HG03432 (cell line): ENCODE data around the gene HP.
A peak's percentile ranks its signal among the peaks of the same experiment; 100 is the strongest.
"Not testable (repeated sequence)": the region's sequence is repeated elsewhere in the genome, so short reads cannot be mapped to it uniquely, and the experiment has no call there.

ENCODE experiments used
- ATAC-seq: cut with Tn5 transposase; IDR thresholded peaks from one replicate; pipeline ENCODE4 v1.9.1; 2021; ENCODE audit warnings: mild to moderate bottlenecking, moderate library complexity; ENCODE audit not compliant: unreplicated experiment

Gene HP

GRCh38 chr16:72054254-72054847, at the start of gene HP:
Gene HP (plus strand): TSS chr16:72054505. CDS start chr16:72054653, 148 bp downstream.
- ATAC-seq, result not testable (repeated sequence)

DNA sequence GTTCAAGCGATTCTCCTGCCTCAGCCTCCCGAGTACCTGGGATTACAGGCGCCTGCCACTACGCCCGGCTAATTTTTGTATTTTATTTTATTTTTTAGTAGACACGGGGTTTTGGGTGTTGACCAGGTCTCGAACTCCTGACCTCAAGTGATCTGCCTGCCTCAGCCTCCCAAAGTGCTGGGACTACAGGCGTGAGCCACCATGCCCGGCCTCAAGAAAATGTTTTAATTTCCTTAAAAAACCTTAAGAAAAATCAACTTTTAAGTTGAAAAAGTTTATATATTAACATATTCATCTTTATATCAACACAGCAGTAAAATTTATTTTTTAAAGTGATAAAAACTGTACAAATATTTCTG, 46.3 kb upstream of the HP start:
- not testable (repeated sequence) for ATAC-seq

DNA sequence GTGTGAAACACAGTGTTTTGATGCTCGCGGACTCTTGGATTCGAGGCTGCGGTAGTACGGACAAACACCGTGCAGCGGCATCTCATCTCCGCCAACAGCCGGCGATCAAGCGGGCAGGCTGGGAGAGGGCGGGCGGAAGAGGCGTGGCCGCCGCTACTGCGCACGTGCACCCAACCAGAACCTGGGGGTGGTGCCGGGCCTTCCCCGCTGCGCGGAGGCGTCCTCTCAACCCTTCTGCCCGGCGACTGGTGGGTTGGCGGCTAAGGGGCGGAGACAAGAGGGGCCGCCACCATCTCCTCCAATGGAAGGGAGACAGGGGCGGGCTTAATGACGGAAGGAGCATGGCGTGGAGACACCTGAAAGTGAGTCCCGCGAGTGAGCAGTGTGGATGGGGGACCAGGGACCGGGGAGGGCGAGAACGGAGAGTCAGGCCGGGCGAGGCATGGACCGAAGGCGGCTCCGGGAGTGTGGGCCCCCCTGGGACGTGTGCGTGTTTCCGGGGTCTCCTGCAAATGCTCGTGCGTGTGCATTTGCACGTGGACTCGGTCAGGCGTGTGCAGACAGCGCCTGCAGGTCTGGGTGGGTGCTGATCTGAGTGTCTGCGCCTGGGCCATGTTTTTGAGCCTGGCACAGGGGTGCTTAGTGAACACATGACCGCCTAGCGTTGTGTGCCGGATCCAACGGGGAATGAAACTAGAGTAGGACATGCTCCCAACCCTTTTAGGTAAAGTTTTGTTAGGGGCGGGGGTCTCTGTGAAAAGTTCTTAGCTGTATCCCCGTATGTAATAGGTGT, 45.7 kb upstream of the HP start, which contains the start of gene DHODH:
DHODH (plus strand) TSS at position 321 of the 793 bp plus-strand sequence; CDS start at position 342, 21 bp downstream.
- peak; percentile 99 for ATAC-seq

- no peak for ATAC-seq
Measured at GRCh38 chr16:72009779-72010178, 44.5 kb upstream of the HP start.

DNA sequence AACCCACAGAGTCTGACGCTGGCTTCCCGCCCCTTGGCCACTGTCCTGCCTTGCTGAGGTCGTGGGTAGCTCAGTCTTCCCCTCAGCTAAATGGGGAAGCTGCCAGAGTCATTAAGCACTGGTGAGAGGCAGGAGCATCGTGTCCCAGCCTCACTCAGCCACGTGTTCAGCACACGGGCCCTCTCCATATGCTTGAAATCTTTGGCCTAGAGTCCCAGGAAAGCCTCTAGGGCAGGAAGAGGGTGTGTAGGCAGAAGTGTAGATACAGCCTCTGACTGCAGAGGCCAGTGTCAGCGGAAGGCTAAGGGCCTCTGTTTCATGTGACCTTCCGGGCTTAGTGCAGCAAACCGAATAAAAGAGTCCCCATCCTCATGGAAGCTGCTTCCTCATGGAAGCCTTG, 41.7 kb upstream of the HP start:
- ATAC-seq, result no peak

DNA sequence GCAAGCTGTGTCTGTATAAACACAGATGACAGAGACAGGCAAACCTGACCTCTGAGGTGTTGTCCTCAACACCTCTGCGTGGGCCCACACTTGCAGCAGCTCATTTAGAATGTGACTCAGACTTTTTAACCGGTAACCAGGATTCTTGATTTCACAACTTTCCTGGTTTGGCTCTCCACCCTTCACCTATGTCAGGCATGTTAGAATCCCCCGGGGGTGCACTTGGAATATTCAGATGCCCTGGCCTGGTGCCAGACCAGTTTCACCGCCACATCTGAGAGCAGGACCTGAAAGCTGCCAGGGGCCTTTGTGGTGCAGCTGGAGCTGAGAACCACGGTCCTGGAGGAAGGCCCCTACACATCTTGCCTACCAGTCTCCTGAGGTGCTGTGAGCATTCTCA, 40.9 kb upstream of the HP start:
- no peak for ATAC-seq

- ATAC-seq, result no peak
Measured at GRCh38 chr16:72013888-72014581, 40.3 kb upstream of the HP start.

DNA sequence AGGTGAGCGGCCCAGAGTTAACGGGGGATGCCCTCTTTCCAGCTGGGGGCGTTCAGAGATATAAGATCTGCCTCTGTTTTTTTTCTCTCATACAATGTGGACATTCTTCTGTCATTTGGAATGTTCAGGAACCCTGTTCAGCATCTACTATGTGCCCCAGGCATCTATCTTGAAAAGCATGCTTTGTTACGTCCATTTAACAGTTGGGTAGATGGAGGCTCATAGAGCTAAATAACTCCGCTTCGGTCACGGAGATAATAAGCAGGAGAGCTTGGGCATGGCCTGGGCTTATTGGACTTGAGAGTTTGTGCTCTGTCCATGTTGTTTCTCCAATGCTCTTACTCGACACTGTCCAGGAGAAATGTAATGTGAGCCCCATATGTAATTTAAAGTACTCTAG, 39.6 kb upstream of the HP start:
- no peak for ATAC-seq

DNA sequence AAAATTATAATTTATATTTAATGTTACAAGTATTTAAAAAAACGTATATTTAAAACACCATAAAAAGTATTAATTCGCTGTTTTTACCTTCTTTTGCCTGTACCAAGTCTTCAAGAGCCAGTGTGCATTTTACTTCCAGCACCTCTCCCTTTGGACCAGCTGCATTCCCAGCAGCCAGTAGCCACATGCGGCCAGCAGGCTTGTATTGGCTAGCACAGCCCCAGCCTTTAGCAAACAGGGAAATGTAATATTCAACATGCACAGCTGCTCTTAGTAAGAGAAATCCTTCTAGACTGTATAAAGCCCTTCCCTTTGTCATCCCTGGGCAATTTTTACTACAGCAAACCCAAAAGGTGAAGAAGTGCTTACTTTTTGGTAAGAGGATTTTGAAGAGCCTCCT, 39.2 kb upstream of the HP start:
- ATAC-seq, result no peak

DNA sequence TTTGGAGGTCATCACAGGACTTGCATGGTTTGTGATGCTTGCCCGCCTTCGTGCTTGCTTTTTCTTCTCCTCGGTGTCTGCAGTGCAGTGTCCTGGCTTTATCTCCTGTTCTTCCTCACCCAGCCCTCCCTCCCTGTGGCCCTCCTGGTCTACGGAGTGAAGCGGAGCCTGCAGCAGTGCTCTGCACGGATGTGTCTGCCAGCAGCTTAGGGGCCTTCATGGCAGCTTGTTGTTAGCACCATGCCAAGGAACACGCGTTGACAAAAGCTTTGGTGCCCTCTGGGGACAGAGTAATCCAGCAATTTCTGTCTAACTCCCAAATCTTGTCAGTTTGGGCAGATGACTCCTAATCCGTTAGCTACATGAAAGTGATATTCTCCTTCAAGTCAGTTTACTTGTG, 35.8 kb upstream of the HP start:
- no peak for ATAC-seq

GRCh38 chr16:72021043-72021442, 33.3 kb upstream of the HP start:
- ATAC-seq, result no peak

GRCh38 chr16:72022127-72022526, 32.2 kb upstream of the HP start:
- ATAC-seq, result no peak

- ATAC-seq, result no peak
Measured at GRCh38 chr16:72023962-72024361, 30.3 kb upstream of the HP start.

- ATAC-seq, result no peak
Measured at GRCh38 chr16:72024862-72025382, 29.4 kb upstream of the HP start.

- ATAC-seq, result no peak
Measured at GRCh38 chr16:72025404-72026114, 28.7 kb upstream of the HP start.

DNA sequence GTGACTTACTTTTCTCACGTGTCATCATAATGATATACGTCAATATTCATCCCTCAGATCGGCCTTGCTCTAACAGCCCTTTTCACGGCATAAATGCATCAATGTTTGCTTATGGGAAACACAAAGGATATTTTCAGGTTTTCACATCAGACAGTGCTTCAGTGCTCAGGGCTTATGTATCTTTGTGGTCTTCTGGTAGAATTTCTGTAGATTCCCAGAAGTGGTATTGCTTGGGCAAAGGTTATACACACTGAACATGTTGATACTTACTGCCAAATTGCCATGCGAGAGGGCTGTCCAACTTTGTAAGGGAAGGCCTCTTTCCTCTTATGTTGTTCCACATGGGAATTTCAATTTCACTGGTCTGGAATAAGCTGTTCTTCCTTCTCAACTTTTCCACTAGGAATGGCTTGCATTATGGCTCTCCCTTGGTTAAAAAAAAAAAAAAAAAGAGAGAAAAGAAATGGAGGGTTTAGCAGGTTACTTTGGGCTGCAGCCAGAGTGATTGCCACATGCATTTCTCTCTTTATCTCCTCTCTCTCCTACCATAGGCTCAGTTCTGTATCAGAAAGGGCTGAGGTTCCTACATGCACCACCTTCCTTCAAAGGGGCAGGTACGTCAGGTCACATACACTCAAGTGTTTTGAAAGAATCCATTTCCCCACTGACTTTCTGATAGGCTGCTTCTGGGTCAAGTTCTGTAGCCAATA, 26.5 kb upstream of the HP start:
- no peak for ATAC-seq

DNA sequence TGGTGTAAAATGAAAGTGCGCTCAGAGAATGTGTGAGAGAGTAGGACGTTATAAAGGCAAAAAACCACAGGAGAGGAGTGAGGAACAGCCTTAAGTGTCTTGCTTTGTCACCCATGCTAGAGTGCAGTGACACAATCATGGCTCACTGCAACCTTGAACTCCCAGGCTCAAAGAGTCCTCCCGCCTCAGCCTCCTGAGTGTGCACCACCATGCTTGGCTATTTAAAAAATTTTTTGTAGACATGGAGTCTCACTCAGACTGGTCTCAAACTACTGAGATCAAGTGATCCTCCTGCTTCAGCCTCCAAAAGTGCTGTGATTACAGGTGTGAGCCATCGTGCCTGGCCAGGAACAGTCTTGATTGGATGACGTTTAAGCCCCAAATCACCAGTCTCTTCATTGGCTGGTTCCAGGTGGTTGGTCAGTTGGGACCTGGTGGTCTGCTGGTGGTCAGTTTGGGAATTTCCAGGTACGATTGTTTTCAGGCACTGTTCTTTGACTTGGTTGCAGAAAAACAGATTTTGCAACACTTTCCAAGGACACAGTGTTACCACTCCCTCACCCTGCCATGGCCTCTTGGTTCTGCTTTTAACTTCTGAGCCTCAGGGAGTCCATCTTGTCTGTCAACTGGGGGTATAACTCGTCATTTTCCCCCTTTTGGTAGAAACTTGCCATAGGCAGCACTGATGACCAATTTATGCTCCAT, 24.6 kb upstream of the HP start:
- no peak for ATAC-seq

- ATAC-seq, result no peak
Measured at GRCh38 chr16:72033437-72033836, 20.9 kb upstream of the HP start.

GRCh38 chr16:72036098-72036497, 18.2 kb upstream of the HP start:
- no peak for ATAC-seq

- ATAC-seq, result no peak
Measured at GRCh38 chr16:72042157-72042660, 12.1 kb upstream of the HP start.
